GM11168 (cell line): ENCODE results near the gene LRRC47.

Experiments used
- in situ Hi-C: fragments of 300-500 bp; cut with MboI; formaldehyde crosslinking; loops from one replicate; pipeline ENCODE4 v1.12.0; 2022; ENCODE audit warnings: low sequenced_read_pairs; ENCODE audit not compliant: unreplicated experiment

LRRC47 gene

GRCh38 chr1:3774276-3774945, 21.9 kb downstream of the LRRC47 start:
- in situ Hi-C loops = no loop called here

- in situ Hi-C loops = no loop called here
Observed at GRCh38 chr1:3773572-3774275, 22.6 kb downstream of the LRRC47 start.

- in situ Hi-C loops = no loop called here
Observed at GRCh38 chr1:3772715-3773571, 23.4 kb downstream of the LRRC47 start, which contains the start of gene SMIM1. Gene SMIM1 (plus strand): TSS chr1:3772749. CDS start chr1:3775374, 2,625 bp downstream.

- in situ Hi-C loops = no loop called here
Observed at GRCh38 chr1:3772027-3772714, 24.1 kb downstream of the LRRC47 start.

GRCh38 chr1:3771108-3772026, 24.9 kb downstream of the LRRC47 start:
- in situ Hi-C loops = no loop called here

GRCh38 chr1:3770047-3770765, 26.1 kb downstream of the LRRC47 start:
- in situ Hi-C loops = no loop called here

GRCh38 chr1:3768811-3769390, 27.4 kb downstream of the LRRC47 start:
- in situ Hi-C loops = no loop called here

GRCh38 chr1:3767328-3767925, 28.9 kb downstream of the LRRC47 start:
- in situ Hi-C loops = no loop called here

- in situ Hi-C loops = no loop called here
Observed at GRCh38 chr1:3763351-3764125, 32.8 kb downstream of the LRRC47 start.

GRCh38 chr1:3762873-3763228, 33.4 kb downstream of the LRRC47 start:
- in situ Hi-C loops = no loop called here

- in situ Hi-C loops = no loop called here
Observed at GRCh38 chr1:3762151-3762872, 34.0 kb downstream of the LRRC47 start.

- in situ Hi-C loops = no loop called here
Observed at GRCh38 chr1:3761296-3762010, 34.8 kb downstream of the LRRC47 start.

- in situ Hi-C loops = no loop called here
Observed at GRCh38 chr1:3759796-3760195, 36.5 kb downstream of the LRRC47 start.

- in situ Hi-C loops = no loop called here
Observed at GRCh38 chr1:3759164-3759563, 37.1 kb downstream of the LRRC47 start.

- in situ Hi-C loops = no loop called here
Observed at GRCh38 chr1:3756394-3756793, 39.9 kb downstream of the LRRC47 start.
